DOHH2 (cell line): ENCODE results near the gene HVCN1.
"Not testable (repeated sequence)": the region's sequence is repeated elsewhere in the genome, so short reads cannot be mapped to it uniquely, and the experiment has no call there.

Source experiments
- H3F3A ChIP-seq: fragments of 200-600 bp; sonication (generic), shearing (Covaris generic); 2 replicates; pipeline ENCODE4 v1.6.0; 2016; ENCODE audit warnings: antibody characterized with exemption, mild to moderate bottlenecking; ENCODE audit not compliant: control insufficient read depth, insufficient read depth
- H3K27ac ChIP-seq: fragments of 200-600 bp; sonication (generic); 2 replicates; pipeline ENCODE4 v1.5.1; 2014; ENCODE audit warnings: low read depth, mild to moderate bottlenecking, low read length, moderate library complexity
- H3K27me3 ChIP-seq: fragments of 200-600 bp; sonication (generic); 2 replicates; pipeline ENCODE4 v1.6.1; 2014; ENCODE audit warnings: mild to moderate bottlenecking, low read length, mixed read lengths; ENCODE audit not compliant: control insufficient read depth
- H3K36me3 ChIP-seq: fragments of 200-600 bp; sonication (generic); 2 replicates; pipeline ENCODE4 v1.6.1; 2014; ENCODE audit warnings: mild to moderate bottlenecking, low read length, moderate library complexity, mixed read lengths; ENCODE audit not compliant: control insufficient read depth
- H3K4me1 ChIP-seq: fragments of 200-600 bp; sonication (generic); 2 replicates; pipeline ENCODE4 v1.6.1; 2014; ENCODE audit warnings: mild to moderate bottlenecking, low read length, mixed read lengths; ENCODE audit not compliant: control insufficient read depth
- H3K4me2 ChIP-seq: fragments of 200-600 bp; sonication (generic); 2 replicates; pipeline ENCODE4 v1.6.0; 2014; ENCODE audit warnings: mild to moderate bottlenecking, low read length, moderate library complexity
- H3K4me3 ChIP-seq: fragments of 200-600 bp; sonication (generic); 2 replicates; pipeline ENCODE4 v1.5.1; 2014; ENCODE audit warnings: mild to moderate bottlenecking, low read length, mixed read lengths
- H3K79me2 ChIP-seq: fragments of 200-600 bp; sonication (generic); 2 replicates; pipeline ENCODE4 v1.6.1; 2014; ENCODE audit warnings: mild to moderate bottlenecking, low read length, mixed read lengths; ENCODE audit not compliant: control insufficient read depth
- H3K9me2 ChIP-seq: fragments of 200-600 bp; sonication (generic); replicated peaks from 2 replicates; pipeline ENCODE4 v1.6.1; 2014; ENCODE audit warnings: mild to moderate bottlenecking, low read length, mixed read lengths; ENCODE audit not compliant: control insufficient read depth
- H3K9me3 ChIP-seq: fragments of 200-600 bp; sonication (generic); 2 replicates; pipeline ENCODE4 v1.6.1; 2014; ENCODE audit warnings: antibody characterized with exemption, low read length, mixed read lengths; ENCODE audit not compliant: control insufficient read depth, insufficient read depth
- H4K20me1 ChIP-seq: fragments of 200-600 bp; sonication (generic); 2 replicates; pipeline ENCODE4 v1.6.0; 2014; ENCODE audit warnings: low read depth, mild to moderate bottlenecking, antibody characterized with exemption, low read length, moderate library complexity; ENCODE audit not compliant: control insufficient read depth, insufficient read depth
- EZH2phosphoT487 ChIP-seq: fragments of 200-600 bp; sonication (generic); IDR thresholded peaks from 2 replicates; pipeline ENCODE4 v1.6.1; 2017; ENCODE audit warnings: borderline replicate concordance, mild to moderate bottlenecking, antibody characterized with exemption, low read length, moderate library complexity, mixed read lengths
- TF ChIP-seq, protein P1 (sequence below): fragments of 200-600 bp; sonication (generic); IDR thresholded peaks from one replicate; pipeline ENCODE4 v1.5.1; 2014; ENCODE audit warnings: antibody characterized with exemption, mild to moderate bottlenecking, low read depth, low read length; ENCODE audit not compliant: poor library complexity, severe bottlenecking

The HVCN1 gene

DNA sequence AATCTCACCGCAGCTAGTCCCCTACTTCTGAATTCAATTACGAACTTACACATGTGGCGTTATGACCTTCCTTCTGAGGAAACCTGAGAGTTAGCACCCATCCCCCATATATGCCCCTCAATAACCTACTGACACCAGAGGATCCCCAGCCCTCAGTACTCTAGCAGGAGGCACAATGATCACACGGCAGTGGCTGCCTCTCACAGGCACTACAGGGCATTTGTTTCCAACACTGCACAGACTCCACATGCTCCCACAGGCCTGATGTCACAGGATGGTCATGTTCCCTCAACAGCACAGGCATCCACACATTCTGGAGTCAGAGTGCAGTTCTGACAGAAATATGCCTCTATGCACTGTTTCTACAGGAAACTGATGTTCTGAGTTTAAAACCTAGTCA is 36.4 kb upstream of the HVCN1 start:
- H4K20me1 ChIP-seq = peaks cover 11% of the 10 kb centered on the region
- no peaks in the 10 kb centered on the region for H3K9me3 ChIP-seq
- H3K27ac ChIP-seq = no peak overlapping the region
- H3F3A ChIP-seq = peaks cover 22% of the 10 kb centered on the region; the same call in 1 of the 2 replicates
- H3K4me3 ChIP-seq = no peak overlapping the region
- no peaks in the 10 kb centered on the region for H3K9me2 ChIP-seq
- peaks cover 78% of the 10 kb centered on the region for H3K79me2 ChIP-seq
- H3K4me2 ChIP-seq = no peak overlapping the region
- TF ChIP-seq, protein P1, sequence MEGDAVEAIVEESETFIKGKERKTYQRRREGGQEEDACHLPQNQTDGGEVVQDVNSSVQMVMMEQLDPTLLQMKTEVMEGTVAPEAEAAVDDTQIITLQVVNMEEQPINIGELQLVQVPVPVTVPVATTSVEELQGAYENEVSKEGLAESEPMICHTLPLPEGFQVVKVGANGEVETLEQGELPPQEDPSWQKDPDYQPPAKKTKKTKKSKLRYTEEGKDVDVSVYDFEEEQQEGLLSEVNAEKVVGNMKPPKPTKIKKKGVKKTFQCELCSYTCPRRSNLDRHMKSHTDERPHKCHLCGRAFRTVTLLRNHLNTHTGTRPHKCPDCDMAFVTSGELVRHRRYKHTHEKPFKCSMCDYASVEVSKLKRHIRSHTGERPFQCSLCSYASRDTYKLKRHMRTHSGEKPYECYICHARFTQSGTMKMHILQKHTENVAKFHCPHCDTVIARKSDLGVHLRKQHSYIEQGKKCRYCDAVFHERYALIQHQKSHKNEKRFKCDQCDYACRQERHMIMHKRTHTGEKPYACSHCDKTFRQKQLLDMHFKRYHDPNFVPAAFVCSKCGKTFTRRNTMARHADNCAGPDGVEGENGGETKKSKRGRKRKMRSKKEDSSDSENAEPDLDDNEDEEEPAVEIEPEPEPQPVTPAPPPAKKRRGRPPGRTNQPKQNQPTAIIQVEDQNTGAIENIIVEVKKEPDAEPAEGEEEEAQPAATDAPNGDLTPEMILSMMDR = no peak
- peaks cover 22% of the 10 kb centered on the region for H3K4me1 ChIP-seq
- no peaks in the 10 kb centered on the region for H3K27me3 ChIP-seq
- peaks cover 97% of the 10 kb centered on the region for H3K36me3 ChIP-seq

DNA sequence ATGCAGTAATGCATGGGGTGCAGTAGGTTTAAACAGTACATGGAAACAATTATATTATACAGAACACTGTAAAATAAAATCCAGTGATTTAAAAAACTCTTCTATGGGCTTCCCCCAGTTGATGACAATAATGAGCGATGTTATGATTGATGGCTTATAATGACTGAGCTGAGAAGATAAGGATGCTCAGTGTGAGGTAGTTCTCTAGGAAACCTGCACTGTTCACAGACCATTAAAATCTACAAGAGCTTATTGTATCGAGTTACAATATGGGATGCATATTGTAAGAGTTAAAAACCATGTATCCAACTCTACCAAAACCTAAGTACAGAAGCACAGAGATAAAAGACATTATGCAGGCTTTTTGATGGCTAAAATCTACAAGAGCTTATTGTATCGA is 34.0 kb upstream of the HVCN1 start:
- Histone ChIP-seq H4K20me1 (peaks cover 19% of the 10 kb centered on the region), H3K79me2 (peaks cover 66% of the 10 kb centered on the region), H3F3A (peaks cover 40% of the 10 kb centered on the region), H3K36me3 (peaks cover 98% of the 10 kb centered on the region), H3K4me1 (peaks cover 46% of the 10 kb centered on the region)
- H3K9me3 ChIP-seq, H3K4me2 ChIP-seq, H3K27ac ChIP-seq, H3K27me3 ChIP-seq, H3K4me3 ChIP-seq, H3K9me2 ChIP-seq: not testable (repeated sequence)

DNA sequence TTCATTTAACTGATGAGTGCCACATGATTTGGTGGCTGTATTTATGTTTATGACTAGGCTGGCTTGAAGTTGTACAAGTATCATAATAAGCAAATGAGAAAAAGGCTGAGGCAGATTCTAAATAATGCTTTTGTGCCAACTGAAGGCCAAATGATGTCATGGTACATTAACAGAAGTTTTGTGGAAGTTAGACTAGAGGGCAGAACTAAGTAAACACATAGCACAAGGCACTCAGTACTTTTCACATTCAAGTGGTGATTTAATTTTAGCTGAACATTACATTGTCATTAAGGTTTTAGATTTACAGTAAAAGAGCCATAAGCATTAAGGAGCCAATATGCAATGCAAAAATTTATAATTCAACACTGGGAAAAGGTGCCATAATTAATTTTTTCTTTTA is 32.7 kb upstream of the HVCN1 start:
- Histone ChIP-seq H3K4me1 (peaks cover 48% of the 10 kb centered on the region), H3K79me2 (peaks cover 56% of the 10 kb centered on the region), H3F3A (peaks cover 49% of the 10 kb centered on the region), H4K20me1 (peaks cover 22% of the 10 kb centered on the region), H3K4me2 (no peak overlapping the region), H3K4me3 (no peak overlapping the region), H3K9me3 (no peaks in the 10 kb centered on the region), H3K27me3 (no peaks in the 10 kb centered on the region), H3K9me2 (no peaks in the 10 kb centered on the region), H3K36me3 (peaks cover 100% of the 10 kb centered on the region), H3K27ac (no peak overlapping the region)
- TF ChIP-seq, protein P1 = no peak
- TF ChIP-seq EZH2phosphoT487 = no peak

DNA sequence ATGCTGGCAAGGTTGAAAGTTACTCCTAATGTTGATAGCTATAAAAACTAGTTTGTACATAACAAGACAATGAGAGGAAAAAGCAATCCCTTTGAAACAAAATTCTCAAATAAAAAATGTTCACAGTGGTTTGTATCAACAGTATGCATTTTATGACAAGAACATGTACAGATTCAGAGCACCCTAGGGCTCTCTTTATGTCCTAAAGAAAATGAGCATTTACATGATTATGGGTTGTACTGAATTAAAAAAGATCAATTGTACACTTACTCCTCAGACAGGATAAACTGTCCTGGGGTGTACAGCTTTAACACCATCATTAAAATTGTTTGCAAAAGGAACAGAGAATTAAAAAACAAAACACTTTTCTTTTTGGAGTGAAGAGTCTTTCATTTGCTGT is 31.6 kb upstream of the HVCN1 start:
- Histone ChIP-seq H4K20me1 (peaks cover 22% of the 10 kb centered on the region), H3K36me3 (peaks cover 93% of the 10 kb centered on the region), H3K9me3 (no peaks in the 10 kb centered on the region), H3F3A (peaks cover 53% of the 10 kb centered on the region), H3K4me1 (peaks cover 48% of the 10 kb centered on the region), H3K4me3 (no peak overlapping the region), H3K27me3 (no peaks in the 10 kb centered on the region), H3K4me2 (no peak overlapping the region), H3K79me2 (peaks cover 46% of the 10 kb centered on the region), H3K9me2 (no peaks in the 10 kb centered on the region), H3K27ac (no peak overlapping the region)
- no peak for TF ChIP-seq EZH2phosphoT487
- TF ChIP-seq, protein P1 = no peak
